ENCODE results near the gene GLIS2. TPM values are rescaled to one million over a fixed set of nuclear protein-coding genes. Genes with fewer than 3 reads are reported as not detected.

Gene GLIS2
- total and polyA plus RNA-seq, 4 donors, result 0.68 to 1.4 (median 1.1) TPM

DNA sequence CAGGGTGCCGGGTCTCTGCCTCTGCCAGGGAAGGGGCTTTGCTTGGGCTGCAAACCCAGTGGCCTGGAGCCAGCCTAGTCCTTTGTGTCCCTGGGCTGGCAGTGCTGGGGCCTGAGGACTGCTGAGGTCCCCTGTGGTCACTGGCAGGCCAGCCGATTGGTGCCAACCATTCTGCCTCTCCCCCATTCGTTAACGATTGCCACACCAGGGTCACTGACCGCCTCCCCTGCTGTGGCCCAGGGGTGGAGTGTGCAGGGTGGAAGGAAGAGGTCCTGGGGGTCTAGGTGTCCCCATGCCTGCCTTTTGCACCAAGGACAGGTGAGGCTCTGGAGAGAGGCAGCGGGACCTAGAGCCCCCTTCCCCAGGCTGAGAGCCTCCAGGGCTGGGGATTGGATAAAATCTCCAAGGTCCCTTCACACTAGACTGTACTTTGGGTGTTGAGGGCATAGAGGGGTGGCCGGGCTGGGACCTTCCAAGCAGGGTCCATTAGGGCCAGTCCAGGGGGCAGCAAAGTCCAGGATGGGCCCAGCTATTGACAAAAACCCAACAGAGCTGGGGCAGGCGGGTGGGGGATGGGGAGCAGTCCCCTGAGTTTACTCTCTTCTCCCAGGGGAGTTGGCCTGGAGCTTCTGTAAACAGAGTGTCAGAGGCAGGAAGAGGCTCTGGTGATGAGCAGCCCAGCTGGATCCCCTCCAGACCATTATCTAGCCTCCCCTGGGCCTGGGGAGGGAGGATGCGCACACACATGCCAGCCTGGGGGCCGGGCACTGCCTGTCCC is 56.9 kb downstream of the GLIS2 start:
- peak; percentile 62 for TF ChIP-seq YY1 (IDR thresholded peaks at IDR 0.05)
- TF ChIP-seq ATF3 (IDR thresholded peaks at IDR 0.05), result no peak
- peak; percentile 37 for TF ChIP-seq REST (IDR thresholded peaks at IDR 0.05)
- TF ChIP-seq ZBTB33 (IDR thresholded peaks at IDR 0.05), result no peak
- TF ChIP-seq RAD21 (IDR thresholded peaks at IDR 0.05), result no peak
- TF ChIP-seq EGR1 (IDR thresholded peaks at IDR 0.05; ENCODE audit: low read depth in 2 of 2), result no peak
- TF ChIP-seq CTCF (IDR thresholded peaks at IDR 0.05; ENCODE audit: low read depth, low read length, missing input control), result no peak
- TF ChIP-seq JUND (IDR thresholded peaks at IDR 0.05), result no peak
- TF ChIP-seq SP1 (IDR thresholded peaks at IDR 0.05), result peak; percentile 81
- peak; percentile 32 for TF ChIP-seq MAX (IDR thresholded peaks at IDR 0.05)
- TF ChIP-seq GABPA (IDR thresholded peaks at IDR 0.05 in 1 of 2, conservative IDR thresholded peaks at IDR 0.05 in 1 of 2), result no peak
- TF ChIP-seq RXRA (IDR thresholded peaks at IDR 0.05), result peak; percentile 95 to 99
- TF ChIP-seq HNF4A (conservative IDR thresholded peaks at IDR 0.05), result peak; percentile 72 to 81
- TF ChIP-seq TAF1 (conservative IDR thresholded peaks at IDR 0.05), result no peak
- TF ChIP-seq HNF4G (IDR thresholded peaks at IDR 0.05), result peak; percentile 45
- peak; percentile 55 for TF ChIP-seq FOXA1 (IDR thresholded peaks at IDR 0.05)
- no peak for TF ChIP-seq NR2F2 (IDR thresholded peaks at IDR 0.05)
- peak; percentile 86 for TF ChIP-seq FOXA2 (IDR thresholded peaks at IDR 0.05)
- 25% methylated on average over 10 of the region's 10 CpGs for WGBS
- H3K4me3 ChIP-seq (ENCODE audit: low read depth in 1 of 3, low read length in 3 of 3), result peak overlapping the region; percentile 78 to 90 (median 84)
- H3K9ac ChIP-seq (ENCODE audit: low read depth in 1 of 2, low read length in 2 of 2), result peak overlapping the region; percentile 73 to 81
- no peaks in the 10 kb centered on the region for H3K27me3 ChIP-seq (ENCODE audit: control insufficient read depth in 4 of 4, insufficient read depth in 4 of 4, low read length in 3 of 4)
- H3K4me1 ChIP-seq (ENCODE audit: control insufficient read depth in 4 of 4, insufficient read depth in 4 of 4, low read length in 3 of 4), result peaks cover 26 to 72% (median 56%) of the 10 kb centered on the region in 4 donors
- peak; percentile 74 for DNase-seq (ENCODE audit: low spot score)
- no peaks in the 10 kb centered on the region for H3K9me3 ChIP-seq (ENCODE audit: control insufficient read depth in 4 of 4, low read length in 3 of 4)
- H3K36me3 ChIP-seq (ENCODE audit: control insufficient read depth in 4 of 4, insufficient read depth in 3 of 4, low read depth in 1 of 4, low read length in 3 of 4), result no peaks in the 10 kb centered on the region
- peak overlapping the region; percentile 87 to 95 for H3K27ac ChIP-seq (ENCODE audit: low read depth in 1 of 2, low read length in 2 of 2)

Measured in liver (tissue), 9 donors.